ENCODE data around the gene MAP3K5.

- TF ChIP-seq POLR2A (IDR thresholded peaks at IDR 0.05), result no peak
- no peak for TF ChIP-seq CTCF (IDR thresholded peaks at IDR 0.05)
Observed at GRCh38 chr6:136611133-136611532, 181.1 kb downstream of the MAP3K5 start.
